SK-N-SH (cell line): ENCODE results near the gene DPM2.

ENCODE experiments used
- CHD2 ChIP-seq: fragments of 150-350 bp; IDR thresholded peaks from 2 replicates; pipeline ENCODE4 v1.6.1; 2018; ENCODE audit warnings: low read length; ENCODE audit not compliant: partially characterized antibody
- EZH2phosphoT487 ChIP-seq: fragments of 200-600 bp; sonication (generic); IDR thresholded peaks from 2 replicates; pipeline ENCODE4 v1.6.1; 2017; ENCODE audit warnings: low read depth, mixed run types, mild to moderate bottlenecking, antibody characterized with exemption, moderate library complexity, borderline replicate concordance
- JUND ChIP-seq: IDR thresholded peaks from 2 replicates; pipeline ENCODE4 v1.4.0; 2012
- MAX ChIP-seq: IDR thresholded peaks from 2 replicates; pipeline ENCODE4 v1.4.0; 2012; ENCODE audit warnings: low read depth
- MXI1 ChIP-seq: IDR thresholded peaks from 2 replicates; pipeline ENCODE4 v1.6.1; 2012; ENCODE audit warnings: mild to moderate bottlenecking, low read depth, low read length, improper control_type of control experiment
- POLR2AphosphoS5 ChIP-seq: IDR thresholded peaks from 2 replicates; pipeline ENCODE4 v1.6.1; 2012; ENCODE audit warnings: low read depth, low read length
- RCOR1 ChIP-seq: fragments of 150-350 bp; IDR thresholded peaks from 2 replicates; pipeline ENCODE4 v1.6.1; 2017; ENCODE audit warnings: antibody characterized with exemption, low read length
- SIN3A ChIP-seq: IDR thresholded peaks from 2 replicates; pipeline ENCODE4 v1.6.1; 2012; ENCODE audit warnings: low read depth, mild to moderate bottlenecking, low read length, moderate library complexity, borderline replicate concordance
- TAF1 ChIP-seq: IDR thresholded peaks from 2 replicates; pipeline ENCODE4 v1.6.1; 2012; ENCODE audit warnings: low read depth, mild to moderate bottlenecking, low read length, moderate library complexity, borderline replicate concordance
- YY1 ChIP-seq: IDR thresholded peaks from 2 replicates; pipeline ENCODE4 v1.4.0; 2012; ENCODE audit warnings: low read depth, mild to moderate bottlenecking
- ZBTB33 ChIP-seq: IDR thresholded peaks from 2 replicates; pipeline ENCODE4 v1.4.0; 2012; ENCODE audit warnings: low read depth, borderline replicate concordance
- TF ChIP-seq, protein P1 (sequence below): fragments of 200-600 bp; sonication (generic); IDR thresholded peaks from 2 replicates; pipeline ENCODE4 v1.6.1; 2017; ENCODE audit warnings: antibody characterized with exemption, mild to moderate bottlenecking, moderate library complexity

- TF ChIP-seq, protein P1, sequence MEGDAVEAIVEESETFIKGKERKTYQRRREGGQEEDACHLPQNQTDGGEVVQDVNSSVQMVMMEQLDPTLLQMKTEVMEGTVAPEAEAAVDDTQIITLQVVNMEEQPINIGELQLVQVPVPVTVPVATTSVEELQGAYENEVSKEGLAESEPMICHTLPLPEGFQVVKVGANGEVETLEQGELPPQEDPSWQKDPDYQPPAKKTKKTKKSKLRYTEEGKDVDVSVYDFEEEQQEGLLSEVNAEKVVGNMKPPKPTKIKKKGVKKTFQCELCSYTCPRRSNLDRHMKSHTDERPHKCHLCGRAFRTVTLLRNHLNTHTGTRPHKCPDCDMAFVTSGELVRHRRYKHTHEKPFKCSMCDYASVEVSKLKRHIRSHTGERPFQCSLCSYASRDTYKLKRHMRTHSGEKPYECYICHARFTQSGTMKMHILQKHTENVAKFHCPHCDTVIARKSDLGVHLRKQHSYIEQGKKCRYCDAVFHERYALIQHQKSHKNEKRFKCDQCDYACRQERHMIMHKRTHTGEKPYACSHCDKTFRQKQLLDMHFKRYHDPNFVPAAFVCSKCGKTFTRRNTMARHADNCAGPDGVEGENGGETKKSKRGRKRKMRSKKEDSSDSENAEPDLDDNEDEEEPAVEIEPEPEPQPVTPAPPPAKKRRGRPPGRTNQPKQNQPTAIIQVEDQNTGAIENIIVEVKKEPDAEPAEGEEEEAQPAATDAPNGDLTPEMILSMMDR: no peak
- TF ChIP-seq POLR2AphosphoS5: no peak
- no peak for TF ChIP-seq MXI1
- no peak for TF ChIP-seq ZBTB33
- no peak for TF ChIP-seq CHD2
- no peak for TF ChIP-seq RCOR1
- no peak for TF ChIP-seq YY1
- no peak for TF ChIP-seq TAF1
- TF ChIP-seq SIN3A: no peak
- no peak for TF ChIP-seq EZH2phosphoT487
- no peak for TF ChIP-seq JUND
- TF ChIP-seq MAX: no peak
These were observed 8.7 kb downstream of the DPM2 start for GRCh38 chr9:127928676-127929624.
